ENCODE measurements around the gene SPIC.

The SPIC gene

GRCh38 chr12:101521136-101521535 is 46.0 kb downstream of the SPIC start:
- no peak for TF ChIP-seq CTCF (IDR thresholded peaks at IDR 0.05; ENCODE audit: borderline replicate concordance, insufficient read depth, low read depth, low read length)
- H3K4me3 ChIP-seq (ENCODE audit: low read depth, low read length), result no peak overlapping the region

GRCh38 chr12:101527682-101528081 is 52.5 kb downstream of the SPIC start:
- no peak for TF ChIP-seq CTCF (IDR thresholded peaks at IDR 0.05; ENCODE audit: borderline replicate concordance, insufficient read depth, low read depth, low read length)
- no peak overlapping the region for H3K4me3 ChIP-seq (ENCODE audit: low read depth, low read length)

- no peak overlapping the region for H3K4me3 ChIP-seq (ENCODE audit: low read depth, low read length)
- no peak for TF ChIP-seq CTCF (IDR thresholded peaks at IDR 0.05; ENCODE audit: borderline replicate concordance, insufficient read depth, low read depth, low read length)
Observed at GRCh38 chr12:101536069-101536674, 61.0 kb downstream of the SPIC start.
